ENCODE data around the gene TRPV3.
A peak's percentile ranks its signal among the peaks of the same experiment; 100 is the strongest.
"Not testable (repeated sequence)": the region's sequence is repeated elsewhere in the genome, so short reads cannot be mapped to it uniquely, and the experiment has no call there.

Gene TRPV3

DNA sequence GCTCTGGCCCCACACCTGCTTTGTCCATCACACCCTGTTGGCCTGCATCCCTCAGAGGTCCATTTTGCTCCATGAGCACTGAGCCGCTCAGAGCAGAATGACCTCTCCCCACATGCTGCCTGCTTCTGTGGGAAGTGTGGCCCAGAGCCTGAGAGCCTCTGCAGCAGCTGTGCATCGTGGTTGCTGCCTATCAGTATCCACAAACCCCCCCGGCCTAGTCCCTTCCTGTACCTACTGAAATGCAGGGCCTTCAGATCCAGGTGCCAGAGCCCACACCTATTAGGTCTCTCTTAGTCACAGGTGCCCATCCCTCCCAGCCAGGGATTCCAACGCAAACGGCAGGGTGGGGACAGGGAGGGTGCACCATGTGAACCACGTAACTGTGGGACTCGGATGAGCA lies 16.6 kb upstream of the TRPV3 start:
- DNase-seq (ENCODE audit: low read depth in 2 of 3, low spot score in 1 of 3): no peak

DNA sequence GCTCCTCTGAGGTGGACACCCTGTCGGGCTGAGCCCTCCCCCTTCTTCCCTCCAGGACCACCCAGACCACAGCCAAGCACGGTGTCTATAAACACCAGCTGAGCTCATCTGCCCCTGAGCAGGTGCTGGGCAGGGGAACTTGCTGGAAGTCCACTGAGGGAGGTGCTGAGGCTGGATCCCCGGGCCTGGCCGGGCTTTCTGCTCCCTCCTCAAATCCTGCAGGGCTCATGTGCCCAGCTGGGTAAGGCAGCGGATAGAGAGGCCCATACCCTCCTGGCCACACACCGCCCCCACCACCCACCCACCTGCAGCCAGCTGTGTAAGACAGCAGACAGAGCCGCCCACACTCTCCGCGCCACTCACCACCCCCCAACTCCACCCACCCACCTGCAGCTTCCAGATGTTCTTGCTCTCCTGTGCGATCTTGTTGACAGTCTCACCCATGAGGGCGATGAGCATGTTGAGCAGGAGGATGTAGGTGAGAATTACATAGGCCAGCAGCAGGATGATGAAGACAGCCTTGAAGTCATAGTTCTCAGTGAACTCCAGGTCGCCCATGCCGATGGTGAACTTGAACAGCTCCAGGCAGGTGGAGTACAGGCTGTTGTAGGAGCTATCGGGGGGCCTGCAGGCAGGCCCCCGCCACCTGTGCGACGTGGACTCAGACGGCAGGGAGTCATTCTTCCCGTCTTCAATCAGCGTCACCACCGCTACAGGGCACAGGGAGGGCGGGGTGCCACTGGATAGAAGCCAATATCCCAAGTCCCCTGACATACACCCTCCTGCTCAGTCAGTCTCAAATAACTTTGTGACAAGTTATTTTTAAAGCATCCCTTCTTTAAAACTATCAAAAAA lies 15.9 kb upstream of the TRPV3 start:
- DNase-seq (ENCODE audit: low read depth in 2 of 3, low spot score in 1 of 3): no peak

GRCh38 chr17:3572231-3572630 lies 14.6 kb upstream of the TRPV3 start:
- DNase-seq (ENCODE audit: low read depth in 2 of 3, low spot score in 1 of 3): no peak

DNA sequence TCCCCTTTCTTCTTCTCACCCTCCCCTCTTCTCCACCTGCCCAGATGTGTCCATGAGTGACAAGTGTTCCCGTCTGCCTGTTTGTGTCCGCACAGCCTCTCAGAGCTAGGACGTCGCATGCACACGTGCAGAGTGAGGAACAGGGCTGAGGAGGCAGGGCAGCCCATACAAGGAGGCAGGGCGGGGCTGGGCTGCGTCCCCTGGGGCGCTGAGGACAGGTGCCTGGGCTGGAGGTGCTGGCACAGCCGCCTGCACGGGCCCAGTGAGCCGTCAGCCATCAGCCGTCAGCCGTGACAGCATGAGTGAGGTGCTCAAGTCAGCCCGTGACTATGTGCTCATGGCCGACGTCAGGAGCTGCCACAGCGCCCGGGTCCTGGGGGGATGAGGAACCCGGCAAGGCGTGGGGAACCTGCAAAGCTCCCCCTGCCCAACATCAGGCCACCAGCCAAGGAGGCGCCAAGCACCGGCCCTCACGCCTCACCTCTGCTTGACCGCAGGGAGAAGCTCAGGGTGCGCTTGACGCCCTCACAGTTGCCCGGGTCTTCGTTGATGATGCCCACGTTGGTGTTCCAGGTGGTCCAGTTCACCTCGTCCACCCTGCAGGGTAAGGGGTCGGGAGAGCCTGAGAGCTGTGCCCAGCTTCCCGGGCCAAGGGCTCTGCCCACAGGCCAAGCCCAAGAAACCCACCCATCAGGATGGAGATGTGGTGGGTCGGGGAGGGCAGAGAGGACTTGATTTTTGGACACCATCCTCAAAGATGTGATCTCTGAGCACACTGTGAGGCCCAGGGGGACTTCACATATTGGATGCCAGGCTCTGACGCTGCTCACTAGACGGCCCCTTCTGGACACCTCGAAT lies 13.7 kb upstream of the TRPV3 start:
- DNase-seq (ENCODE audit: low read depth in 2 of 3, low spot score in 1 of 3): no peak

GRCh38 chr17:3569534-3570137 lies 12.0 kb upstream of the TRPV3 start:
- DNase-seq (ENCODE audit: low read depth in 2 of 3, low spot score in 1 of 3): no peak

DNA sequence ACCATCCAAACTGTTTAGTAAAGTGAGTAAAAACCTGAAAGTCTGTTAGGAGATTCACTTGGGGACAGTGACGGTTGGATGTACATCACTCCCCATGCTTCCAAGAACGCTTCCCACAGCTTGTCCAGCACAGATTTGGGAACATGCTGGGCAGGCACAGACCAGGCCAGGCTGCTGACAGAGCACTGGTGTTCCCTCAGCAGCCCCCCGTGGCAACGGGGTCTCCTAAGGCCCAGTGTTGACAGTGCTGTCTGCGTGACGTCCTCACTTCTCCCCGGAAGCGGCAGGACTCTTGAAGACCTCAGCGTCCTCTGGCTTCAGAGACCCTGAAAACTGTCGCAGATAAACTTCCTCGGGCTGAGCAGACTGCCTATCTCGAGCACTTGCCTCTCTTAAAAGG lies 8.9 kb upstream of the TRPV3 start:
- DNase-seq (ENCODE audit: low read depth in 2 of 3, low spot score in 1 of 3): no peak

GRCh38 chr17:3565143-3565542 lies 7.5 kb upstream of the TRPV3 start:
- DNase-seq (ENCODE audit: low read depth in 2 of 3, low spot score in 1 of 3): no peak

DNA sequence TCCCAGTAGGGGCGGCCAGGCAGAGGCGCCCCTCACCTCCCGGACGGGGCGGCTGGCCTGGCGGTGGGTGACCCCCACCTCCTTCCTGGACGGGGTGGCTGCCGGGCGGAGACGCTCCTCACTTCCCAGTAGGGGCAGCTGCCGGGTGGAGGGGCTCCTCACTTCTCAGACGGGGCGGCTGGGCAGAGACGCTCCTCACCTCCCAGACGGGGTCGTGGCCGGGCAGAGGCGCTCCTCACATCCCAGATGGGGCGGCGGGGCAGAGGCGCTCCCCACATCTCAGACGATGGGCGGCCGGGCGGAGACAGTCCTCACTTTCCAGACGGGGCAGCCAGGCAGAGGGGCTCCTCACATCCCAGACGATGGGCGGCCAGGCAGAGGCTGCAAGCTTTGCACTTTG lies 6.6 kb upstream of the TRPV3 start:
- not testable (repeated sequence) for DNase-seq (ENCODE audit: low read depth in 2 of 3, low spot score in 1 of 3)

- no peak for DNase-seq (ENCODE audit: low read depth in 2 of 3, low spot score in 1 of 3)
Measured at GRCh38 chr17:3559270-3559645, 1.6 kb upstream of the TRPV3 start.

DNA sequence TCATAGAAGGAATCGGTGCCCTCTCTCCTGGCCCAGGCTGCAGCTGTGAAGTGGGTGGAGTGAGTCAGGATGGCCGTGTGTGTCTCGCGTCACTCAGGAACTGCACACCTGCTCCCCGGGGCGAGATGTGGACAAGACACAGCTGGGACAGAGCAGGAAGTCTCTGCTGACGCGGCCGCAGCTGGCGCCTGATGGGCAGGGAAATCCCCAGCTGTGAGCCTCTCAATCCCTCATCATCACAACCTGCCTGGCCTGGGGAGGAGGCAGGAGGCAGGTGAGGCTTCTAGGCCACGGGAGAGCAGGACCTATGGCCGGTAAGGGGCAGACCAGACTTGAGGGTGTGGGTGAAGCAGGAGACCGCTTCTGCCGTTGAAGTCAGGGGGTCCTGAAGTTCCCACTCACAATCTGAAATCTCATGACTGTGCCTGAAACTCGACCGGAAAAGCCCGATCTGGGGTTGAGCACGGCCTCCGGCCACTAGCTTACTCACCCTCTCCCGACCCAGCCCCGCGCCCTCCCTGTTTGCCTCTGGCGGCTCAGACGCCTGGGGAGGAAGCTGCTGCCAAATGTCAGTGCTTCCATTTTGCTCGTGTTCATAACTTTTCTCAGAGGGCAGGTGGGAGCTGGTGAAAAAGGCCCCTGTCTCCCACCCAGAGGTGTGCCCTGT lies 1.1 kb upstream of the TRPV3 start:
- peak; percentile 33 to 43 (median 36) for DNase-seq (ENCODE audit: low read depth in 2 of 3, low spot score in 1 of 3)

GRCh38 chr17:3556916-3557767 lies 470 bp downstream of the TRPV3 start:
- no peak for DNase-seq (ENCODE audit: low read depth in 2 of 3, low spot score in 1 of 3)

DNA sequence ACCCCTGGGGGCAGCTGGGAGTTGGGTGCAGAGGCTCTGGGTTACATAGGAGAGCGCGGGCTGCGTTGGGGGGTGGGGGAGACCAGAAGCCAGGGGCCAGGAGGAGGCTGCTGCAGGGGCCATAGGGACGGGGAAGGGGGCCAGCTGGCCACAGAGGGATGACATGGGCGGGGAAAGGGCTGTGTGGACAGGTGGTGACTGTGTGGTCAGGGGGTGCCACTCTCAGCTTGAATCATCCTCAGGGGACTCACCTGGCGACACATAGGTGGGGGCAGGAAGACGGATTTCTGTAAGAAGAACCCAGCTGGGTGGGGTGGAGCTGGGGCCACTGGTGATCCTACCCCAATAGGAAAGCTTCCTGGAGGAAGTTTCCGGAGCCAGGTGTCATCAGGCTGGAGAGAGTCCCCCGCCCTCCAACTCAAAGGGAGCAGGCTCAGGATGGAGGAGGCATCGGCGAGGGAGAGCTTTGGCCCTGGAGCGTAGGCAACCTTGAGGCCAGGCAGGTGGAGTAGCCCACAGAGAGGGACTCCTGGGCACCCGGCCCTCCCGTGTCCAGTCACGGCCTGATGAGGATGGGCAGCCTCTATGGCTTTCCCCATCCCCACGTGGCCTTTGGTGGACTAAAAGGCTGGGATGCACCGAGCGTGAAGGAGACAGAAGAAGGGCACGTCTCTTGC lies 1.2 kb downstream of the TRPV3 start:
- no peak for DNase-seq (ENCODE audit: low read depth in 2 of 3, low spot score in 1 of 3)

- DNase-seq (ENCODE audit: low read depth in 2 of 3, low spot score in 1 of 3): no peak
Measured at GRCh38 chr17:3555189-3555796, 2.3 kb downstream of the TRPV3 start.

GRCh38 chr17:3554440-3554839 lies 3.2 kb downstream of the TRPV3 start:
- DNase-seq (ENCODE audit: low read depth in 2 of 3, low spot score in 1 of 3): no peak

- no peak for DNase-seq (ENCODE audit: low read depth in 2 of 3, low spot score in 1 of 3)
Measured at GRCh38 chr17:3553419-3554401, 3.9 kb downstream of the TRPV3 start.

DNA sequence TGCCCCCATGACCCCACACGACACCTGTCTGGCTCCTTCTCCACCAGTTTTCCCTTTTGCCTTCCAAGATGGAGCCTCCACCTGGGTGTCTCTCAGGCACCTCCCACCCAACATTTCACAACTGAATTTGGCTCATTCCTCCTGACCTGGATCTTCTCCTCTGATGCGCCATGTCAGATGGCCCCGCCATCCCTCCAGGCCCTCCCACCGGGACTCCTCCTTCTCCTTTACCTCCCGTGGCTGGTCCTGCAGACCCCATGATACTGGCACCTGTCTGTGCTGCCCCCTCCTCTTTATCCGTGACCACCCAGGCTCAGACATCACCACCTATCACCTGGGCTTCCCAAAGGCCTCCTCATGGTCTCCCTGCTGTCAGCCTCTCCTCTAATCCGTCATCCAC lies 4.7 kb downstream of the TRPV3 start:
- DNase-seq (ENCODE audit: low read depth in 2 of 3, low spot score in 1 of 3): no peak

DNA sequence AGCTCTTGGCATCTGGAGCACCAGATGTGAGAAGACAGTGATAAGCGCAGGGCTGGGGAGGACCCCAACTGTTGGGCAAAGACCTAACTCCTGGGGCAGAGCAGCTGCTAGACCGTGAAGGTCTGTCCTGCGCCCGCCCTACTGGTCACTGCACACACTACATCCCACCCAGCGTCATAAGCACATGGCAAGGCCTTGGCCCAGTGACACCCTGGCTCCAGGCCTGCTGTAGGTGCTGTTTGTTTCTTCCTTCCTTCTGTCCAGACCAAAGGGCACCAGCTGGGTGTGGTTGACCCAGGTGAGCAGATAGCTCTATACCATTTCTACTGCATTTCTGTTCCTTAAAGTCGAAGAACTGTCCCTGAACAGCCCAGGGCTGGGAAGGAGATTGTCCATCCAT lies 6.4 kb downstream of the TRPV3 start:
- no peak for DNase-seq (ENCODE audit: low read depth in 2 of 3, low spot score in 1 of 3)

- DNase-seq (ENCODE audit: low read depth in 2 of 3, low spot score in 1 of 3): no peak
Measured at GRCh38 chr17:3549610-3550162, 7.9 kb downstream of the TRPV3 start.

Data from stimulated activated CD4-positive, alpha-beta T cell treated with anti-CD3 and anti-CD28 coated beads, Interleukin-12 subunit alpha, Interleukin-12 subunit beta, amount 100 ng/mL, for 48 hours (primary cell).